Lower lobe of right lung (tissue), 2 donors: ENCODE data around the gene UBASH3B. TPM values are rescaled to one million over a fixed set of nuclear protein-coding genes. Genes with fewer than 3 reads are reported as not detected.

Experiments
- ATAC-seq, 2 donors: fragments of 200-7000 bp; cut with Tn5 transposase; one replicate each; pipeline ENCODE4 v1.9.1; 2020 to 2022; ENCODE audit warnings: mild to moderate bottlenecking in 2 of 2, moderate library complexity in 2 of 2
- DNase-seq: peaks from one replicate; pipeline ENCODE4 v3.0.0-alpha.2; 2020
- H3K27ac ChIP-seq: fragments of 200-600 bp; one replicate; pipeline ENCODE4 v1.8.0; 2022
- H3K27me3 ChIP-seq: fragments of 200-600 bp; one replicate; pipeline ENCODE4 v1.8.0; 2022; ENCODE audit warnings: low read depth
- H3K36me3 ChIP-seq: fragments of 200-600 bp; one replicate; pipeline ENCODE4 v1.8.0; 2022; ENCODE audit warnings: mild to moderate bottlenecking
- H3K4me1 ChIP-seq: fragments of 200-600 bp; one replicate; pipeline ENCODE4 v1.8.0; 2022
- H3K4me3 ChIP-seq: fragments of 200-600 bp; one replicate; pipeline ENCODE4 v1.8.0; 2022; ENCODE audit warnings: mild to moderate bottlenecking
- H3K9me3 ChIP-seq: fragments of 200-600 bp; one replicate; pipeline ENCODE4 v1.8.0; 2022
- intact Hi-C: fragments of 100-400 bp; cut with DNase I; formaldehyde crosslinking; loops from one replicate; pipeline ENCODE4 v1.11.0; 2022
- total RNA-seq: library from RNA; stranded (reverse); fragmentation: NEBNext Ultra II Directional; extraction: Animal tissue kit (Norgen Biotek cat#: 25700); gene quantifications from one replicate; pipeline ENCODE4 v1.2.1, GENCODE V29; 2021
- TF ChIP-seq, protein P1 (sequence below): fragments of 200-600 bp; IDR thresholded peaks from one replicate; pipeline ENCODE4 v1.8.0; 2022; ENCODE audit warnings: antibody characterized with exemption, mild to moderate bottlenecking
- donor health status: DM: no; HTN: yes; CAD: no; lungs with severe emphysema.

The UBASH3B gene
- total RNA-seq, 1 donor from 2014 or later, result 64.7 TPM

DNA sequence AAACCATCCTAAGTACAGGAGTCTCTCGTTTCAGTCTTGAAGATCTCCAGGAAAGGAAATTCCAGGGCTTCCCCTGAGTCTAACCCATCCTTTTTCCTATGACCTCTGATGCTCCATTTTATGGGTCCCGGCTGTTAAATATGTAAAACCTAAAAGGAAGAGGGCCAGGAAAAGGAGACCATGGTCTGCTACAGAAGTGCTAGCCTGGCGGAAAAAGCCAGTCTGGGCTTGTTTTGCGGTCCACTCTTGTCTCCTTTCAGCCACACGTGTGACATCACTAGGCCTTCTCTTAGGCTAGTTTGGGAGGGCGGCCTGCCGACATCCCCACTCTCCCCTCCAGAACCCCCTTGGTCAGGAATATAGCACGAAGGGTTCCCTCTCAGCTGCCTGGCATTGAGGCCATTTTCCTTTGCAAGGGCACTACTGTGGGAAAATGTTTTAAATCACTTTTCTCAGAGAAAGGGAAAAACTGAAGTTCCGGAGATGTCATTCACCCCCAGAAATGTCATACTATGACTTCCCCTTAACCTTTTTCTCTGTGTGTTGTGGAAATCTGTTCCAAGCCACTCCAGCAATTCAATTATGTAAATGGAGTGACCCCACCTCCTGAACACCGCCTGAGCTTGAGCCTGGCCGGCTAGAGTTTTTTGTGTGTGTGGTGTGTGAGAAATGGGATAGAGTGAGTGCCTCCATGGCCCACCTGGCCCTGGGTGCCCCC is 86.9 kb downstream of the UBASH3B start:
- H3K4me3 ChIP-seq, result no peak overlapping the region
- H3K9me3 ChIP-seq, result no peaks in the 10 kb centered on the region
- H3K27me3 ChIP-seq, result no peaks in the 10 kb centered on the region
- intact Hi-C loops, result no loop called here
- peak overlapping the region; percentile 61 for H3K27ac ChIP-seq
- no peak for DNase-seq
- H3K36me3 ChIP-seq, result no peaks in the 10 kb centered on the region
- TF ChIP-seq, protein P1, sequence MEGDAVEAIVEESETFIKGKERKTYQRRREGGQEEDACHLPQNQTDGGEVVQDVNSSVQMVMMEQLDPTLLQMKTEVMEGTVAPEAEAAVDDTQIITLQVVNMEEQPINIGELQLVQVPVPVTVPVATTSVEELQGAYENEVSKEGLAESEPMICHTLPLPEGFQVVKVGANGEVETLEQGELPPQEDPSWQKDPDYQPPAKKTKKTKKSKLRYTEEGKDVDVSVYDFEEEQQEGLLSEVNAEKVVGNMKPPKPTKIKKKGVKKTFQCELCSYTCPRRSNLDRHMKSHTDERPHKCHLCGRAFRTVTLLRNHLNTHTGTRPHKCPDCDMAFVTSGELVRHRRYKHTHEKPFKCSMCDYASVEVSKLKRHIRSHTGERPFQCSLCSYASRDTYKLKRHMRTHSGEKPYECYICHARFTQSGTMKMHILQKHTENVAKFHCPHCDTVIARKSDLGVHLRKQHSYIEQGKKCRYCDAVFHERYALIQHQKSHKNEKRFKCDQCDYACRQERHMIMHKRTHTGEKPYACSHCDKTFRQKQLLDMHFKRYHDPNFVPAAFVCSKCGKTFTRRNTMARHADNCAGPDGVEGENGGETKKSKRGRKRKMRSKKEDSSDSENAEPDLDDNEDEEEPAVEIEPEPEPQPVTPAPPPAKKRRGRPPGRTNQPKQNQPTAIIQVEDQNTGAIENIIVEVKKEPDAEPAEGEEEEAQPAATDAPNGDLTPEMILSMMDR, result no peak
- ATAC-seq, result no peak
- peaks cover 48% of the 10 kb centered on the region for H3K4me1 ChIP-seq

DNA sequence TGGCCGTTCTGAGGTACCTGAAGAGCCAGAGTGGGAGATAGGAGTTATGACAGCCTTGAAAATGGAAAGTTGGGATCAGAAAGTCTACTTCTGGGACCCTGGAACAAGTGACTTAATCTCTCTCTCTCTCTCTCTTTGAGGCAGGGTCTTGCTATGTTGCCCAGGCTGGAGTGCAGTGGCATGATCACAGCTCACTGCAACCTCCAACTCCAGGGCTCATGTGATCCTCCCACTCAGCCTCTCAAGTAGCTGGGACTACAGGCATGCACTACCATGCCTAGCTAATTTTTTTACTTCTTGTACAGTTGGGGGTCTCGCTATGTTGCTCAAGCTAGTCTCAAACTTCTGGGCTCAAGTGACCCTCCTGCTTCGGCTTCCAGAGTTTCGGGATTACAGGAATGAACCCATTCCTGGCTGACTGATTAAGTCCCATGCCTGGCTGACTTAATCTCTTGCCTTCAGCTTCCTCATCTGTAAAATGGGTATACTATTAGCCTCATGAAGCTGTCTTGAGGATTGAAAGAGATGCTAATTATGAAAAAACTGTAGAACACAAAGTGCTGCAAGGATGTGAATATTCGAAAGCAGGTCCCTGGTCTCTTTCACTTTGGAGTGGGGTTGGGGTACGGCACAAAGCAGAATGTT is 87.7 kb downstream of the UBASH3B start:
- TF ChIP-seq, protein P1, result no peak
- peaks cover 53% of the 10 kb centered on the region for H3K4me1 ChIP-seq

DNA sequence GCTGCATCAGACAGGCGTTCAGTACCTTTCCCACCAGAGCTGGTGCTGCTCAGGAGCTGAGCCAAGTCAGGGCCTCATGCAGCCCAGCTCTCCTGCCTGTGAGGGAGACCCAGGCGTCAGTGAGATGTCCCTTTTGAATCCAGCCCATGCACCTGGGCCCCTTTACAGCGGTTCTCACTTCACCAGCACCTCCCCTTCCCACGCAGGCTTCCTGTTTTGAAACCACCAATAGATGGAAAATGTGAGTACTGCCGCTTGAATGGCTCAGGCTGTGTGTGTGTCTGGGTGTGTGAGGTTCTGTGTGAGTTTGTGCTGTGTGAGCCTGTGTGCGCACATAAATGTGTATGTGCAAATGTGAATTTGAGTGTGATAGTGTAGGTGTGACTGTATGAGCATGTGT is 88.4 kb downstream of the UBASH3B start:
- TF ChIP-seq, protein P1, result no peak
- DNase-seq, result no peak
- Histone ChIP-seq H3K27ac (peak overlapping the region; percentile 12), H3K36me3 (no peaks in the 10 kb centered on the region), H3K4me1 (peaks cover 60% of the 10 kb centered on the region), H3K4me3 (no peak overlapping the region), H3K9me3 (no peaks in the 10 kb centered on the region), H3K27me3 (no peaks in the 10 kb centered on the region)
- intact Hi-C loops, result no loop called here
- peak; percentile 34 to 40 for ATAC-seq

More for the DNA sequence above, 87.7 kb downstream of the UBASH3B start:
- no peaks in the 10 kb centered on the region for H3K27me3 ChIP-seq
- H3K36me3 ChIP-seq, result no peaks in the 10 kb centered on the region
- H3K9me3 ChIP-seq, result no peaks in the 10 kb centered on the region
- H3K27ac ChIP-seq, result peak overlapping the region; percentile 12
- ATAC-seq, result no peak
- intact Hi-C loops, result no loop called here
- no peak overlapping the region for H3K4me3 ChIP-seq
- no peak for DNase-seq

DNA sequence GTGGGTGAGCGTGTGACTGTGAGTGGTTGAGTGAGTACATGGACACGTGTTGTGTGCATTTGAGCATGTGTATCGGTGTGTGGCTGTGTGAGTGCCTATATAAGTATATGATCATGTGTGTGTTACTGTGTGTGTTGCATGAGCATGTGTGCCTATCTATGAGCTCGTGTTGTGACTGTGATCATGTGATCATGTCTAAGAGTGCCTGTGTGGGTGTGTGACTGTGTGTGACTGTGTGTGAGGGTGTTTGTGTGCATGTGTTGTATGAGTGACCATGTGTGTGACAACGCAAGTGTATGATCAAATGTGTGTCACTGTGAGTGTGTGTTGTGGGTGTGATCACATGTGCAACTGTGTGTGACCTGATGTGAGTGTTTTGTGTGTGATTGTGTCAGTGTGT is 88.8 kb downstream of the UBASH3B start:
- intact Hi-C loops, result no loop called here
- DNase-seq, result no peak
- Histone ChIP-seq H3K27ac (peak overlapping the region; percentile 12), H3K27me3 (no peaks in the 10 kb centered on the region), H3K36me3 (no peaks in the 10 kb centered on the region), H3K4me3 (no peak overlapping the region), H3K9me3 (no peaks in the 10 kb centered on the region), H3K4me1 (peaks cover 63% of the 10 kb centered on the region)
- TF ChIP-seq, protein P1, result no peak
- no peak for ATAC-seq

DNA sequence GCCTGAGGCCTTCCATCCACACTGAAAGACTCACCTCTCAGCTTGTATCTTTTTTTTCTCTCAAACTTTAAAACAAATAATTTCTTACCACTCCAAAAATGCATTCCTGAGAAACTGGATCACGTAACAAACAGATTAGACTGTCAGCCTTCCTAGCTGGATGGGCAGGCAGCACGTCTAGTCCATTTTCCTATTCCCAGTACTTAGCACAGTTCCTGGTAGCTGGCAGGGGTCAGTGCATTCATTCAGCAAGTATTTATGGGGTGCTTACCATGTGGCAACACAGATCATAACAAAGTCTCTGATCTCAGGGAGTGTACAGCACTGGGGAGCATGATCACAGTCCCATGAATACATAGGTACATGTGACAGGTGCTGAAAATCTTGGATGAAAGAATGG is 89.6 kb downstream of the UBASH3B start:
- no peak for ATAC-seq
- intact Hi-C loops, result no loop called here
- H3K4me1 ChIP-seq, result peaks cover 69% of the 10 kb centered on the region

More for the DNA sequence above, 89.6 kb downstream of the UBASH3B start:
- no peaks in the 10 kb centered on the region for H3K27me3 ChIP-seq
- no peaks in the 10 kb centered on the region for H3K36me3 ChIP-seq
- no peak overlapping the region for H3K27ac ChIP-seq
- H3K4me3 ChIP-seq, result no peak overlapping the region
- no peaks in the 10 kb centered on the region for H3K9me3 ChIP-seq
- DNase-seq, result no peak
- TF ChIP-seq, protein P1, result no peak
